NCI-H510A treated with DMSO at 0.1 percent for 48 hours (cell line): ENCODE data around the gene NLRP3.
A peak's percentile ranks its signal among the peaks of the same experiment; 100 is the strongest.
"Not testable (repeated sequence)": the region's sequence is repeated elsewhere in the genome, so short reads cannot be mapped to it uniquely, and the experiment has no call there.

ENCODE experiments used
- DNase-seq: peaks from one replicate; lab custom pipeline; 2025; lab: John Stamatoyannopoulos, UW

Gene NLRP3

DNA sequence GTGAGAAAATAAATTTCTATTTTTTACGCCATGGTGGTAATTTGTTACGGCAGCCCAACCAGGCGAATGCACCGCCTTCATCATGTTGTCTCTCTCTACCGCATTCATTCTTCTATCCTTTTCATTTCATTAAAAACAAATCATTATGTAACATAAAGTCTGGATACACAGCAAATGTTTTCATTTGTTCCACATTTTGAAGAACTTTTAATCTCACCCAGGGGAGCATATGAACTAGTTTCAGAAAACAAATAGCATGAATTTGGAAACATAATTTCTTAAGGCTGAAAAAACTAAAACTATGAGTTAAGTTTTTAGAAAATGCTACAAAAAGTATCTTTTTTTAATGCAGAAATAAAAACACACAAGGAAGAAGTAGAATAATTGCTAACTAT lies 53.2 kb downstream of the NLRP3 start:
- DNase-seq = no peak

DNA sequence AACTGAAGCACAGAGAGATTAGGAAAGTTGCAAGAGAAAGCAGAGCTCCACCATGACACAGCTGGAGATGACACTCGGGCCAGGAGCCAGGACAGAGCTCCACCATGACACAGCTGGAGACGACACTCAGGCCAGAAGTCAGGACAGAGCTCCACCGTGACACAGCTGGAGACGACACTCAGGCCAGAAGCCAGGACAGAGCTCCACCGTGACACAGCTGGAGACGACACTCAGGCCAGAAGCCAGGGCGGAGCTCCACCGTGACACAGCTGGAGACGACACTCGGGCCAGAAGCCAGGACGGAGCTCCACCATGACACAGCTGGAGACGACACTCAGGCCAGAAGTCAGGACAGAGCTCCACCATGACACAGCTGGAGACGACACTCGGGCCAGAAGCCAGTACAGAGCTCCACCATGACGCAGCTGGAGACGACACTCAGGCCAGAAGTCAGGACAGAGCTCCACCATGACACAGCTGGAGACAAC lies 55.0 kb downstream of the NLRP3 start:
- not testable (repeated sequence) for DNase-seq

DNA sequence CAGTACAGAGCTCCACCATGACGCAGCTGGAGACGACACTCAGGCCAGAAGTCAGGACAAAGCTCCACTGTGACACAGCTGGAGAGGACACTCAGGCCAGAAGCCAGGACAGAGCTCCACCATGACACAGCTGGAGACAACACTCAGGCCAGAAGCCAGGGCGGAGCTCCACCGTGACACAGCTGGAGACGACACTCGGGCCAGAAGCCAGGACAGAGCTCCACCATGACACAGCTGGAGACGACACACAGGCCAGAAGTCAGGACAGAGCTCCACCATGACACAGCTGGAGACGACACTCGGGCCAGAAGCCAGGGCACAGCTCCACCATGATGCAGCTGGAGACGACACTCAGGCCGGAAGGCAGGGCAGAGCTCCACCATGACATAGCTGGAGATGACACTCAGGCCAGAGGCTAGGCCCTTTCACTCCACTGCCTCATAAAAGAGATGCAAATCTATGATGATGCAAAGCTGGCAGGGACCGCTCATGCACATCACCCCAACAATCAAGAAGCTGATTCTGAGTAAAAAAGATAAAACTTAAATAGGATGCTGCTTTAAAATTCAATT lies 55.6 kb downstream of the NLRP3 start:
- no peak for DNase-seq

DNA sequence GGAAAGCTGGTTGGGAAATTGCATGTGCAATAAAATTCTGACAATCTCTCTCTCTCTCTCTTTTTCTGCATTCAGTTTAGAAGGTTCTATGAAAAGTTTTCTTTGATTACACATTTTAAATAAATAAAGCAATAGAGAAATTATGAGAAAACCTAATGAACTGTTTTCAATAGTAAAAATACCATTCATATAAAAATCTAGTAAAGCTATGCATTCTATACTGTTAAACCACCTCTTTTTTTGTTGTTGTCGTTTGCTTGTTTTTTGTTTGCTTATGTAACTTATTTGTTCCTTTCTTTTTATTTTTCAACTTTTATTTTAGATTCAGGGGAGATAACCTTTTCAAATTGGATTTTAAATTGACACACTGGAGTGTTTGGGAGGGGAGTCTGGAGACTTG lies 56.1 kb downstream of the NLRP3 start:
- no peak for DNase-seq

DNA sequence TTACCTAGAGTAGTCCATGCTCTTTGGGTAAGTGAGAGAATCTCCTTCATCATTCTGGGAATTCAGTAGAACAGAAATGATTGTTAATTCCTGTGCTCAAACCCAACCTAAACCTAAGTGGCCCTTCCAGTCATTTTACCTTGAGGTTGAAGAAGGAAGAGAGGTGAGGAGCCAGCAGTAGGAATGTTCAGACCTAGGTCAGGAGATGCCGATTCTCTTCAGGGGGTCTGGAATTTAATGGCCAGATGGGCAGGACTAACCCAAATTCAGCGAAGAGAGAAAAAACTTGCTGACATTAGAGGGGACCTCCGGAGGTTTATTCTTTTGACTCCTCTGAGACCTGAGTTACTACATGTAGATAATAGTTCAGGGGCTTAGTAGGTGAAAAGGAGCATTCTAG lies 58.4 kb downstream of the NLRP3 start:
- DNase-seq = no peak

DNA sequence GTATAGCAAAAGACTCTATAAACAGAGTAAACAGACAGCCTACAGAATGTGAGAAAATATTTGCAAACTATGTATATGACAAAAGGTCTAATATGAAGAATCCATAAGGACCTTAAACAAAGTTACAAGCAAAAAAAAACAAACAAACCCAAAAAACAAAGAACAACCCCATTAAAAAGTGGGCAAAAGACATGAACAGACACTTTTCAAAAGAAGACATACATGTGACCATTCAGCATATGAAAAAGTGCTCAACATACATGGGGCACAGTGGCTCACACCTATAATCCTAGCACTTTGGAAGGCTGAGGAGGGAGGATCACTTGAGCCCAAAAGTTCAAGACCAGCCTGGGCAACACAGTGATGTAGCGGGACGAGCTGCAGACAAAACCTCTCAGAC lies 59.8 kb downstream of the NLRP3 start:
- DNase-seq = no peak

DNA sequence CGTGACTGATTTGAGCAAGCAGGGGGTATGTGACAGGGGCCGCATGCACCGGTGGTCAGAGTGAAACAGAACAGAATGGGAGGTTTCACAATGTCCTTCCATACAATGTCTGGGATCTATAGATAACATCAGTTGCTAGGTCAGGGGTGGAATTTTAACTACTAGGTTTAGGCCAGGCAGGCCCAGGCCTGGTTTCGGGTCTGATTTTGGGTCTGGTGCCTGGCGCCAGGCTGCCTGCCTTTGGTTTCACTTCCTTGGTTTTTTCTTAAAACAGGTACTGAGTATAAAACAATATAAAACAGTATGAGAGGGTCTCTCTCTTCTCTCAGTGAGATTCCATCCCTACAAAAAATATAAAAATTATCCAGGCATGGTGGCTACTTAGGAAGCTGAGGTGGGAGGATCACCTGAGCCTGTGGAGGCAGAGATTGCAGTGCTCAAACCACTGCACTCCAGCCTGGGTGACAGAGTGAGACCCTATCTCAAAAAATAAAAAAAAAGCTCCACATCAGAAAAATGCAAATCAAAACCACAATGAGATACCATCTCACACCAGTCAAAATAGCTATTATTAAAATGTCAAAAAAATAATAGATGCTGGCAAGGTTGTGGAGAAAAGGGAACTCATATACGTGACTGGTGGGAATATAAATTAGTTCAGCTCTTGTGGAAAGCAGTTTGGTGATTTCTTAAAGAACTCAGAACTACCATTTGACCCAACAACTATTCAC lies 60.5 kb downstream of the NLRP3 start:
- not testable (repeated sequence) for DNase-seq

DNA sequence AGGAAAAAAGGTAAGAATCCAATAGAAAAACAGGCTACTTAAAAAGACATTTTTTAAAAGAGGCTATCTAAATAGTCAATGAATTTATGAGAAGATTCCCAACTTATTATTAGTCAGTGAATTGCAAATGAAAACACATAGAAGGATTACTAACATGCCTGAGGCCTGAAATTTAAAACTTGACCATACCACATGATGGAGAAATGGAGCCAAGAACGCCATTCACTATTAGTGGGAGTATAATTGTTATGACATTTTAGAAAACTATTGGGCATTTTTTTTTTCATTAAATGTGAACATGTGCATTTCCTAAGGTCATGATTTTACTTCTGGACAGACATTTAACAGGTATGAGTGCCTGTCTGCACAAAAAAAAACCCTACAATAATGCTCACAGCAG lies 66.8 kb downstream of the NLRP3 start:
- DNase-seq = no peak

DNA sequence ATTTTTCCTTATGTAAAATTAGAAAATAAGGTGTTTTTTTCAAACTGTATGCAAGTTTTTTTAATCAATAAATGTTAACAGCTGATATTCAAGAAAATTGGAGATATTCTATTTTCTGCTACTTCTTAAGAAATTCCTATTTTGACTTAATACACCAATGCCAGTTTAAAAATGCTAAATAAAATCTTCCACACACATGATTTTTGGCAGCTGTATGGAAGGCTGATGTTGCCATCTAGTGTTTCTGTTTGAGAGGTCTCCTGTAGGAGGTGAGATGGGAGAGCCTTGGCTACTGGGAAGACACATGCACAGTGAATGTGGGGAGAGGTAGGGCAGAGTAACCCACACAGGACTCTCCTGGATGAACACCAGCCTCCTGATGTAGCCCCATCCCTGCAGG lies 71.1 kb downstream of the NLRP3 start:
- DNase-seq = peak; percentile 24

DNA sequence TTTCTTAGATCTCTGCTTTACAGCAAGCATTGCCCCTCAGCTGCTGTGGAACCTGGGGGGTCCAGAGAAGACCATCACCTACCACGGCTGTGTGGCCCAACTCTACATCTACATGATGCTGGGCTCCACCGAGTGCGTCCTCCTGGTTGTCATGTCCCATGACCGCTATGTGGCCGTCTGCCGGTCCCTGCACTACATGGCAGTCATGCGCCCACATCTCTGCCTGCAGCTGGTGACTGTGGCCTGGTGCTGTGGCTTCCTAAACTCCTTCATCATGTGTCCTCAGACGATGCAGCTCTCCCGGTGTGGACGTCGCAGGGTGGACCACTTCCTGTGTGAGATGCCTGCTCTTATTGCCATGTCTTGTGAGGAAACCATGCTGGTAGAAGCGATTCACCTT lies 75.4 kb downstream of the NLRP3 start:
- DNase-seq = no peak

DNA sequence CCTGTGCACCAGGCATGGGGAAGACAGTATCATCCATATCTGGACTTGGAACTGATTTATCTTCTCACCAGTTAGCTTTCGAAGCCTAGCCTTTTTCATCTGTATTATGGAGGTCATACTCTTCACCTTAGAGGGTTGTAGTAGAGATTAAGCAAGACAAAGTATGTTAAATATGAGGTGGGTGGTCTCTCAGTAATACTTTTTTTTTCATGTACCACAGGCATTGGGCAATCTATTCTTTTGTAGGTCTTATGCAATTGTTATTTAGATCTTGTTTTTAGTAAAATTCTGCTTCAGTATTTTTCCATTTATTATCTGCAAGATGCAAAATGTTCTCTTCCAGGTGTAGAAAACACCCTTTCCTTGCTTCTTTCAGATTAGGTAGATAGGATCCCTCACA lies 77.1 kb downstream of the NLRP3 start:
- DNase-seq = no peak

DNA sequence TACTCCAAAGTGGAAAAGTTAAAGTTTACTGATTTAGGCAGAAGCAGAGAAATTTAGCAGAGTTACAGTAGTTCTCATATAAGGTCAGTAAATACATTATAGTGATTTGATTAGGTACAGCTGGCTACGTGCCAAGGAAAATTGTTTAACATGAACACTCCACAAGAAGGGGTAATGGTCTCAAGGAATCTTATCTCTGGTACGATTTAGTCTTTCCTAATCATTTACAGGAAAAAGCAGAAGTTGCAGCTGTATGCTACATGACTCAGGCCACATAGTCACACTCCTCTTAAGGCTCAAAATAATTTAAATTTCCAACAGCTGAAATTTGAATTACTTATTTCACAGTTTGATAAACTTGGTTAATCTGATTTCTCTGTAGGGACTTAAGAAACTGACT lies 78.8 kb downstream of the NLRP3 start:
- DNase-seq = no peak

DNA sequence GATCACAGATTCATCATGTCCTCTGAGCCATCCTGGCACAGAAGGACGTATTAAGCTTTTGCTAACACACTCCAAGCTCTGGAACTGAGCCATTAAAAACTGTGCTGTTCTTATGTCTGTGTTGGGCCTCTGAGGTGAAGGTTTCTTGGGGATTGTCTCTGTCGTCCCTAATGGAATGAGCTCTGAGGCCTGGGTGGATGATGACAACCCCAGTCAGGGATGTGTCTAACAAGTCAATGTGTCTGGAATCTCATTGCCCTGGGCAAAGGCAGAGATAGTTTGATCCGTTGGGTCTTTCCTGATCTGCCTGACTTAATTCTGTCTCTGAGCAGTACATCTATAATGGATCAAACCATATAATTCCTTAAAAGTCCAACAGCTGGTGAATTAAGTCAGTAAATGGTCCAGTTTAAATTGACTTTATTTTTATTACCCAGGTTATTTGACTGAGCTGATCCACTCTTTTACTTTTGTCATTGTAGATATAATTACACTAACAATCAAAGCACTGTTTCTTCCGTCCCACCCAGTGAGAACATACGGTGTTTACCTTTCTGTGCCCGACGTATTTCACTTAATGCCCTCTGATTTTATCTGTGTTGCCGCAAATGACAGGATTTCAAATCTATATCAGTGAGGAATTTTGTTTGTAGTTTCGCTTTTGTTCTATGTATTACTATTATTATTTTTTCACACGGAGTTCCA lies 80.8 kb downstream of the NLRP3 start:
- DNase-seq = no peak
